Measurements from ENCODE around the gene ARHGEF7.

The ARHGEF7 gene

DNA sequence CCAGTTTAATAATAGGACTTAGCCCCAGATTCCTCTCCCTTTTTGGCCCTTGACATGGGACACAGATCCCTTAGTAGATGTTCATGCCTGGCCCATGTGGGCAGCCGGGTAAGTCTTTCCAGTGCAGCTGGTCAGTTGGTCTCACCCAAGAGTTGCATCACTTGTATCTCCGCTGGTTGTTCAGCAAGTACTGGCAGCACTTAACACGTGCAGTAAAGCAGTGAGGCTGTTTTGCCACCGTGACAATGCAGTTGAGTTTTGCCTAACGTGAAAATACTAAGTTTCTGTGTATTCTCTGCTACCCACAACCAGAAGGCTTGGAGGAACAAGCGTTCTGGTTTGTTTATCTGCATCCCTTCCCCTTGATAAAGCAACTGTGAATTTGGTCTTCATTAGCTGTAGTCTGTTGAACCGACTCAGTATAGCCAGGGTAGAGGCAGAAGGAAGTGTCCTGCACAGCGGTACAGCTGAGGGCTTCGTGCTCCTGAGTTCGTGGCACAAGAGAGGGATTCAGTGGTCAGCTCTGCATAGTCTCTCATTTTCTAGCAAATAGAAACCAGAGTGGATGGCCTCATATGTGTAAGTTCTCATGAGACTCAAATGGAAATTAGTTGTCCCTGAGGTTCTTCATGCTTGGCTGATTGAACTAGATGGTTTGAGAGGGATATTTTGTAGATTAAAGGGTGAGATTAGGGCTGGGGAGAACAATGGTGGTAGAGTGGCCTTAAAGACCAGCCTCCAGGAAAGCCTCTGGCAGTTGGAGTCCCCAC, 50.3 kb downstream of the ARHGEF7 start:
- H3K9ac ChIP-seq, result no peak overlapping the region
- no peak overlapping the region for H3K4me3 ChIP-seq
- H3K4me2 ChIP-seq, result peak overlapping the region; percentile 31
- peaks cover 98% of the 10 kb centered on the region for H3K36me3 ChIP-seq
- no peaks in the 10 kb centered on the region; the same call in 1 of the 2 replicates for H3K27me3 ChIP-seq
- no peak for TF ChIP-seq Cebpa-rat (IDR thresholded peaks at IDR 0.05)
- peaks cover 51% of the 10 kb centered on the region for H3K4me1 ChIP-seq
- peaks cover 96% of the 10 kb centered on the region for H4K20me1 ChIP-seq
- 0 out of 2 replicates have a peak overlapping the region, but pooled peaks have one; percentile 32 for H3K27ac ChIP-seq
- H3K9me3 ChIP-seq, result peaks cover 32% of the 10 kb centered on the region

DNA sequence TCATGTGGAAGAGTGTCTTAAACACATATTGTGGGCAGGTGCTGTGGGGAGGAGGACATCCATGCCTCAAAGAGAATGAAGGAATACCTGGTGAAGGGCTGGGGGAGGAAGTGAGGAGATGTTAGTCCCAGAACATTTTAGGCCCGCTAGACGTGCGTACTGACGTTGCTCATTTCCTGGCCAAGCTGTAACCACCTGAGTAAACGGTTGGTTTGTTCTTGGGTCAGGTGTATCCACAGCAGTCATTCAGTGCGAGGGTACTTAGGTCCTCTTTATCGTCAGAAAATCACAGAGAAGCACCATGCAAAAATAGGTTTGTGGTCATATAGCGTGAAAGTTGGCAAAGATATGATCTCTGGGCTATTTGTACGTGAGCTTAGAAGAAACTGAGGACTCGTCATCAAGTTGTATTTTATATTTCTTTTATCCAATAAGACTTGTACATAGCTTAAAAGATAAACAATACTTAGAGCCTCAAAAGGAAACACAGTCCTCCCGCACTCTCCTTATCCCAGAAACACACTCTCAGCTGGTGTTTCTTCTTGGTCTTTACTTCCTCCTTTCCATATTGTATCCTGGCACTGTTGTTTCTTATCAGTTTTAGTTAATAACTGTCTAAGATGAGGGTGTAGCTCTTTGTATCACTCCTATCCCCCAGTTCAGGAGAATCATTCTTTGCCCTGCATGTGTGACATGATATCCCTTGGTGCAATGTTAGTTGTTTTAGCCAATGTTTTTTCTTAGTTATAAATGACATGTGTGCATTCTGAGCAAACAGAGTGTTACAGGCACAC, 52.0 kb downstream of the ARHGEF7 start:
- peaks cover 99% of the 10 kb centered on the region for H4K20me1 ChIP-seq
- peaks cover 92% of the 10 kb centered on the region for H3K36me3 ChIP-seq
- no peak for TF ChIP-seq Cebpa-rat (IDR thresholded peaks at IDR 0.05)
- no peaks in the 10 kb centered on the region; the same call in 1 of the 2 replicates for H3K27me3 ChIP-seq
- H3K4me3 ChIP-seq, result no peak overlapping the region
- H3K9me3 ChIP-seq, result peaks cover 19% of the 10 kb centered on the region
- H3K4me2 ChIP-seq, result peak overlapping the region; percentile 8
- no peak overlapping the region for H3K9ac ChIP-seq
- H3K27ac ChIP-seq, result no peak overlapping the region
- peaks cover 64% of the 10 kb centered on the region for H3K4me1 ChIP-seq

DNA sequence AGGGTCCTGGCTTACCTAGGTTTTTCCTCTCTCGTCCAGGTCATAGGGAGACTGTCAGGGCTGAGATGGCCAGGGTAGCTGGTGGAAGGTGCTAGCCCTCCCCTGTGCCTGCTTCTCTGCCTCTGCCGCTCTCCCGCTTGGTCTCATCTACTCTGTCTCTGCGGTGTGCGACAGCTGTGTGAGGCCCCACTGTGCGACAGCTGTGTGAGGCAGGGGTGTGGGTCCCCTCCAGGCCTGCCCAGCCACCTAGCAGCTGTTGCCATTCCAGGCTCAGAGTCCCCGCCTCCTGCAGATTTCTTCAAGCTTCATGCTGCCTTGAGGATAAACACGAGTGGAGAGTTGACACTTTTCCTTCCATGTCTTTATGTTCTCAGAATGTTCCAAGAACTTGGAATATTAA, 53.0 kb downstream of the ARHGEF7 start:
- TF ChIP-seq Cebpa-rat (IDR thresholded peaks at IDR 0.05), result no peak
- peaks cover 92% of the 10 kb centered on the region for H4K20me1 ChIP-seq
- no peak overlapping the region for H3K27ac ChIP-seq
- H3K4me3 ChIP-seq, result no peak overlapping the region
- no peaks in the 10 kb centered on the region; the same call in 1 of the 2 replicates for H3K27me3 ChIP-seq
- H3K4me2 ChIP-seq, result no peak overlapping the region
- peaks cover 93% of the 10 kb centered on the region for H3K36me3 ChIP-seq
- no peak overlapping the region for H3K9ac ChIP-seq
- peaks cover 66% of the 10 kb centered on the region for H3K4me1 ChIP-seq
- peaks cover 15% of the 10 kb centered on the region for H3K9me3 ChIP-seq

DNA sequence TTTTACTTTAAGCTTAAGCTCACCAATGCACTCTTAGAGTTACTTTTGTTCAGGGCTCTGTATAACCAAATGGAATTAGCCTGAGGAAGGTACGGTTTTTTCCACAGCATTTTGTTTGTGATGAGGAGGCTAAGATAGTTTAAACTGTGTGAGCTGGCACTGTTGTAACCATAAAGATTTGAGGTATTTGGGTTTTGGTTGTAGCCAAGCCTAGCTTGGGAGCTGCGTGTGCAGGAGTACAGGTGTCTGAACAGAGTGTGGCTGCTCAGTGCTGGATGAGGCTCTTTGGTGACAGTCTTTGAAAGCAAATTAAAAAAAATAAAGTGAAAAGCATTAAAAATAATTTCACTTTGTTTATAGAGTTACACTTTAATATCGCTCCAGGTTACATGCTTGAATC, 56.0 kb downstream of the ARHGEF7 start:
- Histone ChIP-seq H3K9ac (no peak overlapping the region), H4K20me1 (peaks cover 62% of the 10 kb centered on the region), H3K27ac (no peak overlapping the region), H3K4me1 (peaks cover 78% of the 10 kb centered on the region), H3K36me3 (peaks cover 67% of the 10 kb centered on the region), H3K27me3 (no peaks in the 10 kb centered on the region; the same call in 1 of the 2 replicates), H3K9me3 (peaks cover 18% of the 10 kb centered on the region), H3K4me2 (0 out of 2 replicates have a peak overlapping the region, but pooled peaks have one; percentile 5), H3K4me3 (no peak overlapping the region)
- no peak for TF ChIP-seq Cebpa-rat (IDR thresholded peaks at IDR 0.05)

DNA sequence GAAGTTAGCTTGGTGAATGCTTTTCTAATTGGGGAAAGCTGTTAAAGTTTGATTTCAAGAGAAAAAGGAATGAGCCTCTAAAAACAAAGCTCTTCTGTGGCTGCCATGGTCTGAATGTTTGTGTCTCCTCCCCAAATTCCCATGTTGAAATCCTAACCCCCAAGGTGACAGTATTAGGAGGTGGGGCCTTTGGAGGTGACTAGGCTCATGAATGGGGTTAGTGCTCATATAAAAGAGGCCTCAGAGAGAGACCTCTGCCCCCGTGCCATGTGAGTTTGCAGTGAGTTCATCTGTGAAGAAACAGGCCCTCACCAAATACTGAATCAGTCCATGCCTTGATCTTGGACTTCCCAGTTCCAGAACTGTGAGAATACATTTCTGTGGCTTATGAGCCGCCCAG, 56.5 kb downstream of the ARHGEF7 start:
- TF ChIP-seq Cebpa-rat (IDR thresholded peaks at IDR 0.05), result no peak
- Histone ChIP-seq H3K9me3 (peaks cover 18% of the 10 kb centered on the region), H3K9ac (no peak overlapping the region), H3K4me3 (no peak overlapping the region), H3K4me2 (no peak overlapping the region), H3K27me3 (no peaks in the 10 kb centered on the region; the same call in 1 of the 2 replicates), H4K20me1 (peaks cover 56% of the 10 kb centered on the region), H3K27ac (no peak overlapping the region), H3K36me3 (peaks cover 62% of the 10 kb centered on the region), H3K4me1 (peaks cover 78% of the 10 kb centered on the region)

DNA sequence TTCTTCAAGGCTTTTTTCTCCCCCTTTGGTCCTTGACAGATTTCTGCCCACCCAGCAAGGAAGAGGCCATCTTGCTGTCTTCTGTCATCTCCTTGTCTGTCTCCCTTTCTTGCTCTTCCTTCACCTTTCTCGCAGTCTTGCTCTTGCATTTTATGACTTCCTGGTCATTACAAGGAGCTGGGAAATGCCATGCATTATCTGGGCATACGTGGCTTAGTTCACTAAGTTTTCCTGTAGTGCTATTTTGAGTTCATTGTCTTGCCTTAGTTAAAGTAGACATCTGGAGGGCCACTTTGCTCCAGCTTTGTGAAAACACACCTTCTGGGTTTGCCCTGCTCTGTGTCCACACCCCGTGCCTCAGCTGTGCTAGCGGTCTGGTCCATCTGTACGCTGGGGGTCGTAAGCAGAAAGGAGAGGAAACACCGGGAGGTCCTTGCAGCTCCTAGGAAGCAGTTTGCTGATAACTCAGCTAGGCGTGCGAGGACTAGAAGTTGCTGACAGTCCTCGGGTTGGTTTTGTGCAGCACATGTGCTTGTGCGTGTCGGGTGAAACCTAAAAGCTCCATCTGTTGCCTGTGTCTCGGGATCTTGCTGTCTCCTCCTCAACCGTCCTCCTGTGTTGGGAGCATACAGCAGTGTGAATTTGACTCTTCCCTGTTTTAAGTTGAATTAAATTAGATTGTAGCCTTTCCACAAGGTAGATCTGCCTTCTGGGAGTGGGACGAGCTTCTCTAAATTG, 59.4 kb downstream of the ARHGEF7 start:
- peaks cover 33% of the 10 kb centered on the region for H3K36me3 ChIP-seq
- H3K9ac ChIP-seq, result peak overlapping the region; percentile 72
- peaks cover 27% of the 10 kb centered on the region for H4K20me1 ChIP-seq
- H3K4me2 ChIP-seq, result peak overlapping the region; percentile 99
- no peak for TF ChIP-seq Cebpa-rat (IDR thresholded peaks at IDR 0.05)
- H3K9me3 ChIP-seq, result peaks cover 3% of the 10 kb centered on the region; the same call in 1 of the 2 replicates
- peak overlapping the region; percentile 20 for H3K4me3 ChIP-seq
- H3K27ac ChIP-seq, result peak overlapping the region; percentile 97
- peaks cover 92% of the 10 kb centered on the region for H3K4me1 ChIP-seq
- H3K27me3 ChIP-seq, result no peaks in the 10 kb centered on the region

DNA sequence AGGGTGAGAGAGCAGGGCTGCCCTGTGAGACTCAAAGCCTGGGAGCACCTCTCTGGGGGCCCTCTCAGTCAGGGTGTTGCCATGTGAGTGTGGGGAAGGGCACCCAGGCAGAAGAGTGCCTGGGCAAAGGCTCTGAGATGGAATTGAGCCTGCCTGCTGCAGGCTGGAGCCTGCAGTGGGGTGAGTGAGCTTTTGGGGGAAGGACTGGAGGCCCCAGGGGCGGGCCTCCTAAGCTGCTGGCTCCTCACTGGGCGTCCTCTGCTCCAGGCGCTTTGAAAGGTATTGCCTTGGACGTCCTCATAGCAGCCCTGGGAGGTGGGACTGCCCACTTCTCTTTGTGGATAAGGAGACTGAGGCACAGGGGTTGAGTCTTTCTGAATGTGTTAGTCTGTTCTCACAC, 60.3 kb downstream of the ARHGEF7 start:
- peak overlapping the region; percentile 72 for H3K9ac ChIP-seq
- no peaks in the 10 kb centered on the region for H3K27me3 ChIP-seq
- peaks cover 97% of the 10 kb centered on the region for H3K4me1 ChIP-seq
- H3K4me3 ChIP-seq, result peak overlapping the region; percentile 18; the same call in 1 of the 2 replicates
- H3K9me3 ChIP-seq, result peaks cover 3% of the 10 kb centered on the region; the same call in 1 of the 2 replicates
- peaks cover 19% of the 10 kb centered on the region for H4K20me1 ChIP-seq
- peak overlapping the region; percentile 97 for H3K27ac ChIP-seq
- no peak for TF ChIP-seq Cebpa-rat (IDR thresholded peaks at IDR 0.05)
- H3K36me3 ChIP-seq, result peaks cover 25% of the 10 kb centered on the region
- H3K4me2 ChIP-seq, result peak overlapping the region; percentile 99

DNA sequence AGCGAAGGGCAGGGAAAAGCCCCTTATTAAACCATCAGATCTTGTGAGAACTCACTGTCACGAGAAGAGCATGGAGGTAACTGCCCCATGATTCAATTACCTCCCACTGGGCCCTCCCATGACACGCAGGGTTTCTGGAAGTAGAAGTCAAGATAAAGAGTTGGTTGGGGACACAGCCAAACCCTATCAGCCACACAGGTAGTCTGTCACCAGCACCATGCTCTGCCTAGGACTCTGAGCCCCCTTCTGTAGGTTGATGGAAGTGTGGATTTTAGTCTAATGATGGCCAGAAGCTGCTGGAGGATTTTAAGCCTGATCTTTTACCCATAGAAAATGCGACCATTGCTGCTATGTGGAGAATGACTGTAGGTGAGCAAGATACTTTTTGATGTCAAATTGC, 60.8 kb downstream of the ARHGEF7 start:
- H3K9me3 ChIP-seq, result peaks cover 3% of the 10 kb centered on the region; the same call in 1 of the 2 replicates
- no peaks in the 10 kb centered on the region for H3K27me3 ChIP-seq
- H3K4me2 ChIP-seq, result peak overlapping the region; percentile 99
- H3K36me3 ChIP-seq, result peaks cover 21% of the 10 kb centered on the region
- peak overlapping the region; percentile 72; the same call in 1 of the 2 replicates for H3K9ac ChIP-seq
- H3K27ac ChIP-seq, result peak overlapping the region; percentile 97
- H3K4me3 ChIP-seq, result peak overlapping the region; percentile 45; the same call in 1 of the 2 replicates
- peaks cover 13% of the 10 kb centered on the region; the same call in 1 of the 2 replicates for H4K20me1 ChIP-seq
- H3K4me1 ChIP-seq, result peaks cover 97% of the 10 kb centered on the region
- TF ChIP-seq Cebpa-rat (IDR thresholded peaks at IDR 0.05), result no peak

DNA sequence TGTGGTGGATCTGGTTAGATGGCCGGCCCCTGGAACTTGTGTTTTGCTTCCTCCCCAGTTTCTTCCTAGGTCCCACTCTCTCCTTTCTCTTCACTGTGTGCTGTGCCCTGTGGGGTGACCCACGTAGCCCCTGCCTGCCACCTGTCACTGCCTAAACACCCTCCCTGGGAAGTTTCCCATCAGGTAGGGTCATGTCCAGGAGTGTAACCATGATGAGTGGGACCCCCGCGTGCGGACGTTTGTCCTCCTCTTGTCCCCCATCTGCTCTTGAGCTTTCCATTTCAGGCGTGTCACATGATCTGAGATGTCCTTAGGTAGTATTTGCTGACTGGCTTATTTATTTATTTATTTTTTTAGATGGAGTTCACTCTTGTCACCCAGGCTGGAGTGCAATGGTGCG, 61.3 kb downstream of the ARHGEF7 start:
- Histone ChIP-seq H4K20me1 (peaks cover 10% of the 10 kb centered on the region; the same call in 1 of the 2 replicates), H3K9ac (peak overlapping the region; percentile 61; the same call in 1 of the 2 replicates), H3K4me2 (peak overlapping the region; percentile 99), H3K4me3 (peak overlapping the region; percentile 45), H3K27me3 (no peaks in the 10 kb centered on the region), H3K4me1 (peaks cover 97% of the 10 kb centered on the region), H3K9me3 (peaks cover 3% of the 10 kb centered on the region; the same call in 1 of the 2 replicates), H3K27ac (peak overlapping the region; percentile 97), H3K36me3 (peaks cover 21% of the 10 kb centered on the region)
- TF ChIP-seq Cebpa-rat (IDR thresholded peaks at IDR 0.05), result no peak
